Left lung (tissue), 10 donors: Measurements from ENCODE around the gene TMEM63C. TPM values are rescaled to one million over a fixed set of nuclear protein-coding genes. Genes with fewer than 3 reads are reported as not detected.

Source experiments
- ATAC-seq: fragments of 200-7000 bp; cut with Tn5 transposase; one replicate; pipeline ENCODE4 v1.9.1; 2020; ENCODE audit warnings: moderate library complexity
- DNase-seq, 4 donors: peaks; one replicate each; pipeline ENCODE4 v3.0.0-alpha.2; 2013 to 2020
- H3K27ac ChIP-seq, 2 donors: fragments of 200-600 bp; sonication (generic) in 1 of 2; one replicate each; pipeline versions ENCODE4 v1.5.0 to v1.8.0; 2020 to 2021
- H3K27me3 ChIP-seq, 2 donors: fragments of 200-600 bp; sonication (generic) in 1 of 2; one replicate each; pipeline versions ENCODE4 v1.5.0 to v1.8.0; 2020 to 2021
- H3K36me3 ChIP-seq, 2 donors: fragments of 200-600 bp; sonication (generic) in 1 of 2; one replicate each; pipeline versions ENCODE4 v1.5.0 to v1.8.0; 2020 to 2021
- H3K4me1 ChIP-seq, 2 donors: fragments of 200-600 bp; one replicate each; pipeline ENCODE4 v1.8.0; 2021
- H3K4me3 ChIP-seq, 2 donors: fragments of 200-600 bp; sonication (generic) in 1 of 2; one replicate each; pipeline versions ENCODE4 v1.5.0 to v1.8.0; 2020 to 2021; ENCODE audit warnings: mild to moderate bottlenecking in 1 of 2
- H3K9me3 ChIP-seq, 2 donors: fragments of 200-600 bp; sonication (generic) in 1 of 2; one replicate each; pipeline versions ENCODE4 v1.5.0 to v1.8.0; 2020 to 2021
- intact Hi-C, 2 donors: fragments of 100-400 bp; cut with DNase I; formaldehyde crosslinking; loops; one replicate each; pipeline versions ENCODE4 v1.11.2 to v1.14.2; 2022
- polyA plus RNA-seq, 6 donors: library from polyadenylated mRNA; unstranded; fragments of 120-200 nt; gene quantifications; one replicate each; pipeline ENCODE4 v1.2.1, GENCODE V29; 2013; ENCODE audit not compliant: insufficient read length in 6 of 6
- total RNA-seq, 2 donors: library from RNA; stranded (reverse); fragmentation: NEBNext Ultra II Directional; extraction: Animal tissue kit (Norgen Biotek cat#: 25700); gene quantifications; one replicate each; pipeline ENCODE4 v1.2.1, GENCODE V29; 2021
- TF ChIP-seq, protein P1 (sequence below), 2 donors: fragments of 200-600 bp; sonication (generic) in 1 of 2; IDR thresholded peaks; one replicate each; pipeline versions ENCODE4 v1.5.0 to v1.8.0; 2021; ENCODE audit warnings: antibody characterized with exemption in 2 of 2
- donor health status: DM: no; HTN: yes; CAD: no.
- donor health status: DM: no; HTN: no; CAD: no.

Gene TMEM63C
- total and polyA plus RNA-seq, 8 donors = 0.20 to 2.0 (median 0.88) TPM; not detected in 1

DNA sequence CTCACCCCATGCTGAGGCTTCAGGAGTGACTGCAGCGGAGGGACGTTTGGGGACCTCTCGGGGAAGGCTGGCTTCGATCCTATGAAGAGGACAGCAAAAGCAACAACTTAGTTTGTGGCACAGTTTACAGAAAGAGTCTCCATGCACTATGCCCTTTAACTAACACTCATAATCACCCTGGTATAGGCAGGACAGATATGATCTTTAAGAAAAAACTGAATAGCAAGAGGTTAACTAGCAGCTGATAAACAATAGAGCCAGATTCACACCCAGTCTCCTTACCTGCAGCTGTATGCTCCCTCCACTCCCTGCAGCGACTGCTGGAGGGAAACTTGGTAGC is 27.4 kb downstream of the TMEM63C start:
- TF ChIP-seq, protein P1, sequence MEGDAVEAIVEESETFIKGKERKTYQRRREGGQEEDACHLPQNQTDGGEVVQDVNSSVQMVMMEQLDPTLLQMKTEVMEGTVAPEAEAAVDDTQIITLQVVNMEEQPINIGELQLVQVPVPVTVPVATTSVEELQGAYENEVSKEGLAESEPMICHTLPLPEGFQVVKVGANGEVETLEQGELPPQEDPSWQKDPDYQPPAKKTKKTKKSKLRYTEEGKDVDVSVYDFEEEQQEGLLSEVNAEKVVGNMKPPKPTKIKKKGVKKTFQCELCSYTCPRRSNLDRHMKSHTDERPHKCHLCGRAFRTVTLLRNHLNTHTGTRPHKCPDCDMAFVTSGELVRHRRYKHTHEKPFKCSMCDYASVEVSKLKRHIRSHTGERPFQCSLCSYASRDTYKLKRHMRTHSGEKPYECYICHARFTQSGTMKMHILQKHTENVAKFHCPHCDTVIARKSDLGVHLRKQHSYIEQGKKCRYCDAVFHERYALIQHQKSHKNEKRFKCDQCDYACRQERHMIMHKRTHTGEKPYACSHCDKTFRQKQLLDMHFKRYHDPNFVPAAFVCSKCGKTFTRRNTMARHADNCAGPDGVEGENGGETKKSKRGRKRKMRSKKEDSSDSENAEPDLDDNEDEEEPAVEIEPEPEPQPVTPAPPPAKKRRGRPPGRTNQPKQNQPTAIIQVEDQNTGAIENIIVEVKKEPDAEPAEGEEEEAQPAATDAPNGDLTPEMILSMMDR (IDR thresholded peaks at IDR 0.05) = no peak
- Histone ChIP-seq H3K4me1 (no peaks in the 10 kb centered on the region), H3K9me3 (no peaks in the 10 kb centered on the region), H3K27me3 (peaks cover 0 to 13% of the 10 kb centered on the region in 2 donors), H3K4me3 (no peak overlapping the region), H3K36me3 (no peaks in the 10 kb centered on the region), H3K27ac (no peak overlapping the region)
- DNase-seq = no peak
- ATAC-seq = no peak
- intact Hi-C loops = no loop called here

DNA sequence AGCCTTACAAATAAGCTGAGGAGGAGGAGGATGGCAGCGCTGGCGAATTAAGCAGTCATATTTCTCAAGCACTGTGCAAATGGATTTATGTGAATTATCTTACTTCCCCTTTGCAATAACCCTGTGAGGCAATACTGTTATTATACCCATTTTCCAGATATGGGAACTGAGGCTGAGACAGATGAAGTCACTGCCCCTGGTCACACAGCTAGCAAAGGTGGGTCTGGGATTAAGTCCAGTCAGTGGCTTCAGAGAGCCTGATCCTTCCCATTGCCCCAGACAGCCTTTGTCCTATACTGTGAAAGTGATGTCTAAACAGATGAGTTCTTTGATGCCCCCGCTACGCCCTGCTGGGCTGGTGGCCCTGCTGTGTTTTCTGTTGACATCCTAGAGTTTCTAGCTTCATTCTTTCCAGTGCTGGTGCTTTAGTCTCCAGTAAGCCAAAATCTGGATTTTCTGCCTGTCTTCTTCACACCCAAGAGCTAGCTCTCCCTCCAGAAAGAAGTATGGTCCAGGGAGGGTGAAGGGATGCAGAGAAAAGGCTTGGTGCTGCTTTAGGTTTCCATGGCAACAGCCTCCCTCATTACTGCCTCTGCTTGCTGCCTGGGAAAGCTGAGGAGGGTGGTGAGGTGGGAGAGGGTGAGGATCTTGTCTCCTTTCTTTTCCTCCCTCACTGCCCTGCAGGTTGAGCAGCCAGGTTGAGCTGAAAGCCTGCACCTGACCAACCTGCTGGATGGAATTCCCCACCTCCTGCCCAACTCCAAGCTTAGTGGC is 30.7 kb downstream of the TMEM63C start:
- intact Hi-C loops = no loop called here
- no peaks in the 10 kb centered on the region for H3K36me3 ChIP-seq
- no peak overlapping the region for H3K4me3 ChIP-seq
- peaks cover 0 to 40% of the 10 kb centered on the region in 2 donors for H3K27me3 ChIP-seq
- no peak overlapping the region for H3K27ac ChIP-seq
- TF ChIP-seq, protein P1 (IDR thresholded peaks at IDR 0.05) = no peak
- no peaks in the 10 kb centered on the region for H3K9me3 ChIP-seq
- no peak for ATAC-seq
- no peaks in the 10 kb centered on the region for H3K4me1 ChIP-seq
- DNase-seq = no peak

DNA sequence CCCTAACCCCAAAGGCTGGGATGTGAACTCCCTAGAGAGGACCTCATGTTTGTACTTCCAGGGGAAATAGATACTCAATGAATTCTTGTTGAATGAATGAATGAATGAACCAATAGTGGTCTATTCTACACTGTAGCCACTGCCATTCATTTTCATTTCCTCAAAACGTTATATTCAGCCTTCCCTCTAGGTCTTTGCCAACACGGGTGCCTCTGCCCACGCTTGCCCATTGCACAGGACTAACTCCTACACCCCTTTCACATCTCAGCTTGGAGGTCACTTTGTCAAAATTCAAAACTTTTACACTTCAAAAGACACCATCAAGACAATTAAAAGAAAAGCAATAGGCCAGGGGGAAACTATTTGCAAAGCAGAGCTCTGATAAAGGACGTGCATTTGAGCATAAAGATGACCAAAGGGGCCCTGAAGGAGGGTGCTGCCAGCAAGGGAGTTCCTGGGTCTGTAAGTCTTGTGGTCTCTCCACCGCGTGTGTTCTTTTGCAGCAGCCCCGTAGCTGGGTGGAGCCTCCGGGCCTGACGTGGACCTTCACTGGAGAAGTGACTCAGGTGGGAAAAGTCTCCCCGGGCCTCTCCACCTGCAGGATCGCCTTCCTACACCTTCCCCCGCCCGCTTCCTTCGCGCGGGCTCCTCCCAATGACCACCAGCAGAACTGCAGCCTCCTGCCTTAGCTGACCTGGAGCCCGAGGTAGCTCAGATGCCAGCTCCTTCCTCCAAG is 31.5 kb downstream of the TMEM63C start:
- ATAC-seq (peak; percentile 88), DNase-seq (peak in 1 of 4 donors; percentile 37)
- no peaks in the 10 kb centered on the region for H3K4me1 ChIP-seq
- no peaks in the 10 kb centered on the region for H3K36me3 ChIP-seq
- H3K4me3 ChIP-seq = no peak overlapping the region
- H3K9me3 ChIP-seq = no peaks in the 10 kb centered on the region
- TF ChIP-seq, protein P1 (IDR thresholded peaks at IDR 0.05) = peak in 1 of 2 donors; percentile 38
- no peak overlapping the region for H3K27ac ChIP-seq
- intact Hi-C loops = no loop called here
- peaks cover 0 to 48% of the 10 kb centered on the region in 2 donors for H3K27me3 ChIP-seq

DNA sequence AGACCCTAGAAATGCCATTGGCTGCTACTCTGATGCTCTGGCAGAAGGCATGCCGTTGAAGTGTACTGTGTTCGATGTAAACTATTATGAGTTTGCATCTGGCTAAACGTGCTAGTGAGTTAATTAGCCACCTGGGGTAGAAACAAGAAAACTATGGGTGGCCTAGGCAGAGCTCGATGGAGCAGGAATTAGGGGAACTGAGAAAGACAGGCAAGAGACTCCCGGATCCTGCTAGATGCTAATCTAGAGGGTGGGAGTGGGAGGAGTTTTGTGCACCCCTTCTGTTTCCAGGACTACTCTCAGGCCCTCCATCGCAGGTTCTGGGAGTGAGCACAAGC is 32.0 kb downstream of the TMEM63C start:
- ATAC-seq = no peak
- Histone ChIP-seq H3K4me1 (no peaks in the 10 kb centered on the region), H3K9me3 (no peaks in the 10 kb centered on the region), H3K4me3 (no peak overlapping the region), H3K36me3 (no peaks in the 10 kb centered on the region), H3K27ac (no peak overlapping the region), H3K27me3 (peaks cover 0 to 54% of the 10 kb centered on the region in 2 donors)
- intact Hi-C loops = no loop called here
- TF ChIP-seq, protein P1 (IDR thresholded peaks at IDR 0.05) = no peak
- no peak for DNase-seq

DNA sequence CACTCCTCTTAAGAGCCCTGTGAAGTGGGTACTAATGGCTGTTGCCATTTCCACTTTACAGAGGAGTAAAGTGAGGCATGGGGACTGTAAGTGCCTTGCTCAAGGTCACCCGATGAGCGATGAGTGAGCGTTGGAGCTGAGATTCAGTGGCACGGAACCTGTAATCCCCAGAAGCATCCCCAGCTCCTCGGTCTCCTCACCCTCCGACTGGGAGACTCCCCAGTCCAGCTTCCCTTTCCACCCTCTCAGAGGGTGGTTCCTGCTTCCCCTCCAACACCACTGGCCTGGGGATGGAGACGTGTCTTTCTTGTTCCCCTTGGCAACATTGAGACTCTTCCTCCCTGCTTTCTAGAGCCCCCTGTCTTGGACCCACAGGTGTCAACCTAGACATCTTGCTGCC is 32.6 kb downstream of the TMEM63C start:
- no peak overlapping the region for H3K27ac ChIP-seq
- H3K9me3 ChIP-seq = no peaks in the 10 kb centered on the region
- no peaks in the 10 kb centered on the region for H3K36me3 ChIP-seq
- DNase-seq = no peak
- intact Hi-C loops = no loop called here
- ATAC-seq = no peak
- no peaks in the 10 kb centered on the region for H3K4me1 ChIP-seq
- peaks cover 0 to 59% of the 10 kb centered on the region in 2 donors for H3K27me3 ChIP-seq
- TF ChIP-seq, protein P1 (IDR thresholded peaks at IDR 0.05) = no peak
- H3K4me3 ChIP-seq = no peak overlapping the region
